ENCODE results near the gene STT3B.

DNA sequence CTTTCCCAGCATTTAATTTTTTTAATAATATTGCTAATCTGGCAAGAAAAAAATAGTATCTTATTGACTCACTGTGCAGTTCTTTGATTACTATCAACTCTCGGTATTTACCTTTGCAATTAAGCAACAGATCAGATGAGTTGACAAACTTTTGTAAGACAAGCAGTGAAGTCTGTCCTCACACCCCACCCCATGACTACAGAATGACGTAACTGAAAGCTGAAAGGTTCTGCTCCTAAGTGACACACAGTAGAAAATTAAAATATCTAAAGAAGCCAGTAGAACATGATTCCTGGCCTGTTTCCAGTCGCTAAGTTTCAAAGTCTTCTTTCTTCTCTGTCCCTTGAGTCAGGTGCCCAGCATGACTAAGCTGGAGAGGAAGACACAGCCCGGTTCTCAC is 135.5 kb downstream of the STT3B start:
- TF ChIP-seq POLR2AphosphoS5 (IDR thresholded peaks at IDR 0.05; ENCODE audit: low read depth, low read length): no peak
- TF ChIP-seq, protein P1, sequence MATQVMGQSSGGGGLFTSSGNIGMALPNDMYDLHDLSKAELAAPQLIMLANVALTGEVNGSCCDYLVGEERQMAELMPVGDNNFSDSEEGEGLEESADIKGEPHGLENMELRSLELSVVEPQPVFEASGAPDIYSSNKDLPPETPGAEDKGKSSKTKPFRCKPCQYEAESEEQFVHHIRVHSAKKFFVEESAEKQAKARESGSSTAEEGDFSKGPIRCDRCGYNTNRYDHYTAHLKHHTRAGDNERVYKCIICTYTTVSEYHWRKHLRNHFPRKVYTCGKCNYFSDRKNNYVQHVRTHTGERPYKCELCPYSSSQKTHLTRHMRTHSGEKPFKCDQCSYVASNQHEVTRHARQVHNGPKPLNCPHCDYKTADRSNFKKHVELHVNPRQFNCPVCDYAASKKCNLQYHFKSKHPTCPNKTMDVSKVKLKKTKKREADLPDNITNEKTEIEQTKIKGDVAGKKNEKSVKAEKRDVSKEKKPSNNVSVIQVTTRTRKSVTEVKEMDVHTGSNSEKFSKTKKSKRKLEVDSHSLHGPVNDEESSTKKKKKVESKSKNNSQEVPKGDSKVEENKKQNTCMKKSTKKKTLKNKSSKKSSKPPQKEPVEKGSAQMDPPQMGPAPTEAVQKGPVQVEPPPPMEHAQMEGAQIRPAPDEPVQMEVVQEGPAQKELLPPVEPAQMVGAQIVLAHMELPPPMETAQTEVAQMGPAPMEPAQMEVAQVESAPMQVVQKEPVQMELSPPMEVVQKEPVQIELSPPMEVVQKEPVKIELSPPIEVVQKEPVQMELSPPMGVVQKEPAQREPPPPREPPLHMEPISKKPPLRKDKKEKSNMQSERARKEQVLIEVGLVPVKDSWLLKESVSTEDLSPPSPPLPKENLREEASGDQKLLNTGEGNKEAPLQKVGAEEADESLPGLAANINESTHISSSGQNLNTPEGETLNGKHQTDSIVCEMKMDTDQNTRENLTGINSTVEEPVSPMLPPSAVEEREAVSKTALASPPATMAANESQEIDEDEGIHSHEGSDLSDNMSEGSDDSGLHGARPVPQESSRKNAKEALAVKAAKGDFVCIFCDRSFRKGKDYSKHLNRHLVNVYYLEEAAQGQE (IDR thresholded peaks at IDR 0.05; ENCODE audit: insufficient read depth in 1 of 2, low read depth in 2 of 2, low read length in 2 of 2): no peak

Measured in PFSK-1 (cell line).